ENCODE measurements around the gene INPP4A.

GRCh38 chr2:98530114-98530513 is 85.5 kb downstream of the INPP4A start:
- no peak for TF ChIP-seq SIN3A (IDR thresholded peaks at IDR 0.05; ENCODE audit: borderline replicate concordance, low read depth, low read length)
- TF ChIP-seq EP300 (IDR thresholded peaks at IDR 0.05; ENCODE audit: borderline replicate concordance in 1 of 2, low read depth in 1 of 2, low read length in 1 of 2) = no peak
- no peak for TF ChIP-seq RCOR1 (IDR thresholded peaks at IDR 0.05; ENCODE audit: low read length)
- TF ChIP-seq FOXM1 (IDR thresholded peaks at IDR 0.05; ENCODE audit: low read depth) = no peak
- TF ChIP-seq CTCF (IDR thresholded peaks at IDR 0.05) = no peak
- TF ChIP-seq YY1 (IDR thresholded peaks at IDR 0.05; ENCODE audit: low read depth) = no peak
- no peak for TF ChIP-seq POLR2AphosphoS5 (IDR thresholded peaks at IDR 0.05; ENCODE audit: low read depth, low read length)
- TF ChIP-seq EZH2phosphoT487 (IDR thresholded peaks at IDR 0.05; ENCODE audit: borderline replicate concordance, low read depth) = no peak
- TF ChIP-seq MAX (IDR thresholded peaks at IDR 0.05; ENCODE audit: low read depth) = no peak
- no peak for TF ChIP-seq TEAD4 (IDR thresholded peaks at IDR 0.05; ENCODE audit: borderline replicate concordance, insufficient read depth)

All from SK-N-SH (cell line).